Testis (tissue), 2 donors: ENCODE data around the gene C10orf67.
"Not testable (repeated sequence)": the region's sequence is repeated elsewhere in the genome, so short reads cannot be mapped to it uniquely, and the experiment has no call there.

Experiments used
- CTCF ChIP-seq, 3 experiments: fragments of 450-650 bp in 2 of 3; fragments of 200-600 bp in 1 of 3; sonication (generic) in 1 of 3; IDR thresholded peaks; one replicate each; pipeline ENCODE4 v1.5.1; 2016 to 2019; ENCODE audit warnings: antibody characterized with exemption in 3 of 3, mild to moderate bottlenecking in 2 of 3, moderate library complexity in 1 of 3
- POLR2A ChIP-seq: fragments of 450-650 bp; IDR thresholded peaks from one replicate; pipeline ENCODE4 v1.6.1; 2017; ENCODE audit warnings: antibody characterized with exemption, mild to moderate bottlenecking, moderate library complexity

GRCh38 chr10:23241779-23242178 lies 102.8 kb downstream of the C10orf67 start:
- TF ChIP-seq CTCF (IDR thresholded peaks at IDR 0.05); POLR2A: not testable (repeated sequence)
